Measurements from ENCODE around the gene CTU2.

Gene CTU2

DNA sequence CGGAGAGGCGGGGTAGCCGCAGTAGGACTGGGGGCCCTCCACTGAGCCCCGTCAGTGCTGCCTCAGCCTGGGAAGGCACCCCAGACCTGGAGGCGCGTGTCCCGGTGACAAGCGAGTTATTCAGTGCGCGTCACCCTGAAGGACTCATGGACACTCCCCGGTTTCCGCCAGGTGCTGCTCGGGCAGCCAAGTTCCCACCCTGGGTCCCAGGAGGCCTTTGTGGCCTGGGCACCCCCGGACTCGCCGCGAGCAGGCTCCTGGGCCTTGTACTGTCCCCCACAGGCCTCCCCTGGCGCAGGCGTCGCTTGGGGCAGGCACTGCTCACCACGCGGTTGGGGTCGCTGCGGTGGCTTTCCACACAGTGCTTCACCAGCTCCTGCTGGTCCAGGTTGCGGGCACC is 7.7 kb upstream of the CTU2 start:
- Histone ChIP-seq H3K4me1 (ENCODE audit: control insufficient read depth, insufficient read depth, low read length) (no peaks in the 10 kb centered on the region), H3K4me3 (ENCODE audit: low read depth, low read length) (no peak overlapping the region), H3K36me3 (ENCODE audit: control insufficient read depth in 2 of 2, insufficient read depth in 1 of 2, low read length in 2 of 2) (peaks cover 0 to 49% of the 10 kb centered on the region in 2 experiments; a peak in 2 of 3 replicates), H3K27ac (ENCODE audit: extremely low read depth, low read depth, low read length) (no peak overlapping the region), H3K9me3 (ENCODE audit: control insufficient read depth, insufficient read depth, low read depth, low read length) (no peaks in the 10 kb centered on the region)
- CTCF ChIA-PET, result no interaction called here
- POLR2A ChIA-PET, result no interaction called here
- TF ChIP-seq ZNF843 (tag by site-specific recombination; IDR thresholded peaks at IDR 0.05), result no peak
- TF ChIP-seq KLF9 (tag by site-specific recombination; IDR thresholded peaks at IDR 0.05; ENCODE audit: low read depth), result no peak
- no peak for TF ChIP-seq ZNF768 (tag by site-specific recombination; IDR thresholded peaks at IDR 0.05)
- TF ChIP-seq, protein P1, sequence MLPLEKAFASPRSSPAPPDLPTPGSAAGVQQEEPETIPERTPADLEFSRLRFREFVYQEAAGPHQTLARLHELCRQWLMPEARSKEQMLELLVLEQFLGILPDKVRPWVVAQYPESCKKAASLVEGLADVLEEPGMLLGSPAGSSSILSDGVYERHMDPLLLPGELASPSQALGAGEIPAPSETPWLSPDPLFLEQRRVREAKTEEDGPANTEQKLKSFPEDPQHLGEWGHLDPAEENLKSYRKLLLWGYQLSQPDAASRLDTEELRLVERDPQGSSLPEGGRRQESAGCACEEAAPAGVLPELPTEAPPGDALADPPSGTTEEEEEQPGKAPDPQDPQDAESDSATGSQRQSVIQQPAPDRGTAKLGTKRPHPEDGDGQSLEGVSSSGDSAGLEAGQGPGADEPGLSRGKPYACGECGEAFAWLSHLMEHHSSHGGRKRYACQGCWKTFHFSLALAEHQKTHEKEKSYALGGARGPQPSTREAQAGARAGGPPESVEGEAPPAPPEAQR (tag by site-specific recombination; IDR thresholded peaks at IDR 0.05), result no peak
- no peak for TF ChIP-seq ZNF664 (tag by site-specific recombination; IDR thresholded peaks at IDR 0.05)
- TF ChIP-seq SP7 (tag by site-specific recombination; IDR thresholded peaks at IDR 0.05), result no peak
- no peak for TF ChIP-seq PRDM10 (tag by site-specific recombination; IDR thresholded peaks at IDR 0.05)
- TF ChIP-seq ZNF670 (tag by site-specific recombination; IDR thresholded peaks at IDR 0.05; ENCODE audit: low read depth), result no peak

- Histone ChIP-seq H3K9me3 (ENCODE audit: control insufficient read depth, insufficient read depth, low read depth, low read length) (no peaks in the 10 kb centered on the region), H3K36me3 (ENCODE audit: control insufficient read depth in 2 of 2, insufficient read depth in 1 of 2, low read length in 2 of 2) (peaks cover 0 to 49% of the 10 kb centered on the region in 2 experiments; a peak in 2 of 3 replicates), H3K27ac (ENCODE audit: extremely low read depth, low read depth, low read length) (no peak overlapping the region), H3K4me3 (ENCODE audit: low read depth, low read length) (no peak overlapping the region), H3K4me1 (ENCODE audit: control insufficient read depth, insufficient read depth, low read length) (no peaks in the 10 kb centered on the region)
- TF ChIP-seq, protein P2, sequence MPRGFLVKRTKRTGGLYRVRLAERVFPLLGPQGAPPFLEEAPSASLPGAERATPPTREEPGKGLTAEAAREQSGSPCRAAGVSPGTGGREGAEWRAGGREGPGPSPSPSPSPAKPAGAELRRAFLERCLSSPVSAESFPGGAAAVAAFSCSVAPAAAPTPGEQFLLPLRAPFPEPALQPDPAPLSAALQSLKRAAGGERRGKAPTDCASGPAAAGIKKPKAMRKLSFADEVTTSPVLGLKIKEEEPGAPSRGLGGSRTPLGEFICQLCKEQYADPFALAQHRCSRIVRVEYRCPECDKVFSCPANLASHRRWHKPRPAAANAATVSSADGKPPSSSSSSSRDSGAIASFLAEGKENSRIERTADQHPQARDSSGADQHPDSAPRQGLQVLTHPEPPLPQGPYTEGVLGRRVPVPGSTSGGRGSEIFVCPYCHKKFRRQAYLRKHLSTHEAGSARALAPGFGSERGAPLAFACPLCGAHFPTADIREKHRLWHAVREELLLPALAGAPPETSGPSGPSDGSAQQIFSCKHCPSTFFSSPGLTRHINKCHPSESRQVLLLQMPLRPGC (tag by site-specific recombination; IDR thresholded peaks at IDR 0.05), result no peak
- no peak for TF ChIP-seq ZNF391 (tag by site-specific recombination; IDR thresholded peaks at IDR 0.05; ENCODE audit: borderline replicate concordance, low read depth)
- TF ChIP-seq ZNF112 (tag by site-specific recombination; IDR thresholded peaks at IDR 0.05), result no peak
- no peak for TF ChIP-seq ZNF16 (tag by site-specific recombination; IDR thresholded peaks at IDR 0.05; ENCODE audit: low read depth)
- TF ChIP-seq AEBP2 (tag by site-specific recombination; IDR thresholded peaks at IDR 0.05; ENCODE audit: borderline replicate concordance), result no peak
- TF ChIP-seq ZNF623 (tag by site-specific recombination; IDR thresholded peaks at IDR 0.05), result no peak
- TF ChIP-seq ZNF658 (tag by site-specific recombination; IDR thresholded peaks at IDR 0.05), result no peak
- TF ChIP-seq ZNF785 (tag by site-specific recombination; IDR thresholded peaks at IDR 0.05), result no peak
- no peak for TF ChIP-seq SCRT2 (tag by site-specific recombination; IDR thresholded peaks at IDR 0.05)
- no peak for TF ChIP-seq ZFP41 (tag by site-specific recombination; IDR thresholded peaks at IDR 0.05; ENCODE audit: borderline replicate concordance)
- no peak for TF ChIP-seq ZNF404 (tag by site-specific recombination; IDR thresholded peaks at IDR 0.05)
- TF ChIP-seq TCF7L2 (IDR thresholded peaks at IDR 0.05; ENCODE audit: borderline replicate concordance, low read depth, low read length), result no peak
- TF ChIP-seq ZNF341 (tag by site-specific recombination; IDR thresholded peaks at IDR 0.05; ENCODE audit: low read depth), result no peak
- no peak for TF ChIP-seq ZNF302 (tag by site-specific recombination; IDR thresholded peaks at IDR 0.05; ENCODE audit: low read depth)
- no peak for TF ChIP-seq ZBTB8A (tag by site-specific recombination; IDR thresholded peaks at IDR 0.05)
- no peak for TF ChIP-seq ZBTB1 (tag by site-specific recombination; IDR thresholded peaks at IDR 0.05)
- ChIA-PET POLR2A (no interaction called here), CTCF (no interaction called here)
Observed at GRCh38 chr16:88699180-88699579, 7.1 kb upstream of the CTU2 start.

Measured in HEK293 (cell line).